Measurements from ENCODE around the gene SLC35A3. TPM values are rescaled to one million over a fixed set of nuclear protein-coding genes. Genes with fewer than 3 reads are reported as not detected.
"Not testable (repeated sequence)": the region's sequence is repeated elsewhere in the genome, so short reads cannot be mapped to it uniquely, and the experiment has no call there.

SLC35A3 gene
- total RNA-seq, 4 donors from 2014 or later: 14.3 to 23.5 (median 17.2) TPM

DNA sequence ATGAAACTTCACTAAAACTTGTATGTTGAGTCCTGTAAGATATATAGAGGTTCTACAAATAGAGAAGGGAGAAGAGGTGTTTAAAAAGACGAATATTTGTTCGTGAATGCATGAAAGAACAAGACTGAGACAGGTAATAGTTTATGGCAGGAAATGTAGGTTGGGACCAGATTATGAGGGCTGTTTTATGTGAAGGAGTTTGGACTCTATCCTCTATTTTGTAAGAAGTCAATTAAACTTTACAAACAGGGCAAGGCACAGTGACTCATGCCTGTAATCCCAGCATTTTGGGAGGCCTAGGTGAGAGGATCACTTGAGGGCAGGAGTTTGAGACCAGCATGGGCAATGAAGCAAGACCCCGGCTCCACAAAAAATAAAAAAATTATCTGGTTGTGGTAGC, 5.7 kb downstream of the SLC35A3 start:
- Histone ChIP-seq H3K4me3 (no peak overlapping the region), H3K27me3 (no peaks in the 10 kb centered on the region), H3K9me3 (no peaks in the 10 kb centered on the region), H3K36me3 (peaks cover 13% of the 10 kb centered on the region), H3K27ac (no peak overlapping the region), H3K4me1 (peaks cover 7% of the 10 kb centered on the region)
- TF ChIP-seq EP300 (IDR thresholded peaks at IDR 0.05) (no peak), POLR2A (IDR thresholded peaks at IDR 0.05) (no peak), POLR2AphosphoS5 (IDR thresholded peaks at IDR 0.05) (no peak)
- TF ChIP-seq, protein P1, sequence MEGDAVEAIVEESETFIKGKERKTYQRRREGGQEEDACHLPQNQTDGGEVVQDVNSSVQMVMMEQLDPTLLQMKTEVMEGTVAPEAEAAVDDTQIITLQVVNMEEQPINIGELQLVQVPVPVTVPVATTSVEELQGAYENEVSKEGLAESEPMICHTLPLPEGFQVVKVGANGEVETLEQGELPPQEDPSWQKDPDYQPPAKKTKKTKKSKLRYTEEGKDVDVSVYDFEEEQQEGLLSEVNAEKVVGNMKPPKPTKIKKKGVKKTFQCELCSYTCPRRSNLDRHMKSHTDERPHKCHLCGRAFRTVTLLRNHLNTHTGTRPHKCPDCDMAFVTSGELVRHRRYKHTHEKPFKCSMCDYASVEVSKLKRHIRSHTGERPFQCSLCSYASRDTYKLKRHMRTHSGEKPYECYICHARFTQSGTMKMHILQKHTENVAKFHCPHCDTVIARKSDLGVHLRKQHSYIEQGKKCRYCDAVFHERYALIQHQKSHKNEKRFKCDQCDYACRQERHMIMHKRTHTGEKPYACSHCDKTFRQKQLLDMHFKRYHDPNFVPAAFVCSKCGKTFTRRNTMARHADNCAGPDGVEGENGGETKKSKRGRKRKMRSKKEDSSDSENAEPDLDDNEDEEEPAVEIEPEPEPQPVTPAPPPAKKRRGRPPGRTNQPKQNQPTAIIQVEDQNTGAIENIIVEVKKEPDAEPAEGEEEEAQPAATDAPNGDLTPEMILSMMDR (IDR thresholded peaks at IDR 0.05): no peak
- WGBS: 95% methylated on average over 3 of the region's 3 CpGs
- DNase-seq (ENCODE audit: low spot score in 2 of 2): no peak

DNA sequence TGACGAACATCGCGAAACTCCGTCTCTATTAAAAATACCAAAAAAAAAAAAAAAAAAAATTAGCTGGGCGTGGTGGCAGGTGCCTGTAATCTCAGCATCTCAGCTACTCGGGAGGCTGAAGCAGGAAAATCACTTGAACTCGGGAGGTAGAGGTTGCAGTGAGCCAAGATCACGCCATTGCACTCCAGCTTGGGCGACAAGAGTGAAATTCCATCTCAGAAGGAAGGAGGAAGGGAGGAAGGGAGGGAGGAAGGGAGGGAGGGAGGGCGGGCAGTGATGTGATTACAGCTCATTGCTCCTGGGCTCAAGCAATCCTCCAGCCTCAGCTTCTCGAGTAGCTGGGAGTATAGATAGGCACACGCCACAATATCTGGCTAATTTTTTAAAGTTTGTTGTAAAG, 7.5 kb downstream of the SLC35A3 start:
- 79% methylated on average over 12 of the region's 12 CpGs for WGBS
- not testable (repeated sequence) for H3K4me1 ChIP-seq

DNA sequence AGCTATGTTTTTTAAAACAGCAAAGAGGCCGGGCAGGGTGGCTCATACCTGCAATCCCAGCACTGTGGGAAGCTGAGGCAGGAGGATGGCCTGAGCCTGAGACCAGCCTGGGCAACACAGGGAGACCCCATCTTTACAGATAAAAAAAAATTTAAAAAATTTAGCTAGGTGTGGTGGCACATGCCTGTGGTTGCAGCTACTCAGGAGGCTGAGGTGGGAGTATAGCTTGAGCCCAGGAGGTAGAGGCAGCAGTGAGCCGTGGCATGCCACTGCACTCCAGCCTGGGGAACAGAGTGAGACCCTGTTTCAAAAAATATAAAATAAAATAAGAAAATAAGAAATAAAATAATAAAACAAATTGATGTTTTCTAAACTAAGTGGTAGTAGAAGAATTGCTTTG, 8.4 kb downstream of the SLC35A3 start:
- no peak overlapping the region for H3K27ac ChIP-seq
- TF ChIP-seq EP300 (IDR thresholded peaks at IDR 0.05) (no peak), POLR2A (IDR thresholded peaks at IDR 0.05) (no peak), POLR2AphosphoS5 (IDR thresholded peaks at IDR 0.05) (no peak)
- TF ChIP-seq, protein P1 (IDR thresholded peaks at IDR 0.05): no peak

More for the DNA sequence above, 7.5 kb downstream of the SLC35A3 start:
- H3K36me3 ChIP-seq: peaks cover 13% of the 10 kb centered on the region
- not testable (repeated sequence) for H3K4me3 ChIP-seq; H3K27me3 ChIP-seq; H3K9me3 ChIP-seq; DNase-seq (ENCODE audit: low spot score in 2 of 2); H3K27ac ChIP-seq

DNA sequence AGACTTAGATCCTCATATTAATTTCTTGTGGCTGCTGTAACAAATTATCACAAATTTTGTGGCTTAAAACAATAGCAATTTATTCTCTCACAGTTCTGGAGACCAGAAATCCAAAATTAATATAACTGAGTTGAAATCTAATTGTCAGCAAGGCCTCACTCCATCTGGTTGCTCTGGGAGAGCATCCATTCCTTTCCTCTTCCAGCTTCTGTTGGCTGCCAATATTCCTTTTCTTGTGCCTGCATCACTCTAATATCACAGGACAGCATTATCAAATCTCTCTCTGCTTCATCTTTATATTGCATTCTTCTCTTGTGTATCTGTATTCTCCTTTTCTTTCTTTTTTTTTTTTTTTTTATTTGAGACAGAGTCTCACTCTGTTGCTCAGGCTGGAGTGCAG, 9.3 kb downstream of the SLC35A3 start:
- Histone ChIP-seq H3K9me3 (no peaks in the 10 kb centered on the region), H3K27ac (no peak overlapping the region), H3K36me3 (peaks cover 17% of the 10 kb centered on the region), H3K4me1 (no peaks in the 10 kb centered on the region), H3K4me3 (no peak overlapping the region), H3K27me3 (no peaks in the 10 kb centered on the region)
- TF ChIP-seq, protein P1 (IDR thresholded peaks at IDR 0.05): no peak
- TF ChIP-seq POLR2AphosphoS5 (IDR thresholded peaks at IDR 0.05): no peak
- TF ChIP-seq EP300 (IDR thresholded peaks at IDR 0.05): no peak
- no peak for TF ChIP-seq POLR2A (IDR thresholded peaks at IDR 0.05)
- DNase-seq (ENCODE audit: low spot score in 2 of 2): no peak

More for the DNA sequence above, 8.4 kb downstream of the SLC35A3 start:
- H3K27me3 ChIP-seq: no peaks in the 10 kb centered on the region
- H3K4me3 ChIP-seq: no peak overlapping the region
- peaks cover 16% of the 10 kb centered on the region for H3K36me3 ChIP-seq
- DNase-seq (ENCODE audit: low spot score in 2 of 2): no peak
- no peaks in the 10 kb centered on the region for H3K9me3 ChIP-seq
- H3K4me1 ChIP-seq: no peaks in the 10 kb centered on the region
- 98% methylated on average over 2 of the region's 2 CpGs for WGBS

DNA sequence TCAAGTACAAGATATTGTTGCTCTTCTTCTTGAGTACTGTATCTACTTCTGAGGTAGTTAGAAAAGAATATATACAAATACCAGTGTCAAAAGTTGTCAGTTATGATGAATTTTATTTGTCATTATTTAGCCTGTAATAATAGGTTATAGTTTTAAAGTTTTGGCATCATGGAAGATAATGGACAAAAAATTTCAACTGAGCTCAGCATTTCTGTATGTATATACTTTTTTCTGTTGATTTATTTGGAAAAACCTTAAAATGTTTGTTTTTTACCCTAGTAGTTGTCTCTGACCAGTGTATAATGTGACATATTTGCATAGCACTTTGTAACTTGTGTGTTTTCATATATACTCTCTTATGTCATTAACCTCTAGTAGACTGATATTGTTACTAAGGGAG, 11.1 kb downstream of the SLC35A3 start:
- TF ChIP-seq EP300 (IDR thresholded peaks at IDR 0.05) (no peak), POLR2A (IDR thresholded peaks at IDR 0.05) (no peak), POLR2AphosphoS5 (IDR thresholded peaks at IDR 0.05) (no peak)
- no peak overlapping the region for H3K27ac ChIP-seq

DNA sequence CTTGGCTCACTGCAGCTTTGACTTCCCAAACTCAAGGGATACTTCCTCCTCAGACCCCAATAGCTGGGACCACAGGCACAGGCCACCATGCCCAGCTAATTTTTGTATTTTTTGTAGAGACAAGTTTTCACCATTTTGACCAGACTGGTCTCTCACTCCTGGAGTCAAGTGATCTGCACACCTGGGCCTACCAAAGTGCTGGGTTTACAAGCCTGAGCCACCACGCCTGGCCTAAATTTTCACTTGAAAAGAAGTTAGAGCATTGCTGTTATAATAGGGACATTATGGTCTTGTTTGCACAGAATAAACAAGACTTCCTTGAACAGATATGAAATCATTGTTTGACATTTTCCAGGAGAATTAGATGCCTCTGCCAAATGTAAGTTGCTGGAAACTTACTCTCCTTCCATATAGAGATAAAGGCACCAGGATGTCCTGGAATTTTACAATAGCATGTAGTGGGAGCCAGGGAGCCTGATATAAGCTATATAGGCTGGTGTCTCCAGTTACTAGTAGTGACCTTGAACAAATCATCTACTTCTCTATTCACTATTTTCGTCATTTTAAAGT, 16.9 kb downstream of the SLC35A3 start:
- WGBS: 91% methylated on average over 2 of the region's 2 CpGs
- TF ChIP-seq POLR2AphosphoS5 (IDR thresholded peaks at IDR 0.05) (no peak), POLR2A (IDR thresholded peaks at IDR 0.05) (no peak), EP300 (IDR thresholded peaks at IDR 0.05) (no peak)
- TF ChIP-seq, protein P1 (IDR thresholded peaks at IDR 0.05): no peak
- H3K9me3 ChIP-seq: no peaks in the 10 kb centered on the region
- no peaks in the 10 kb centered on the region for H3K4me1 ChIP-seq
- DNase-seq (ENCODE audit: low spot score in 2 of 2): no peak
- no peak overlapping the region for H3K27ac ChIP-seq
- no peaks in the 10 kb centered on the region for H3K27me3 ChIP-seq
- no peak overlapping the region for H3K4me3 ChIP-seq
- H3K36me3 ChIP-seq: peaks cover 12% of the 10 kb centered on the region

More for the DNA sequence above, 11.1 kb downstream of the SLC35A3 start:
- Histone ChIP-seq H3K4me3 (no peak overlapping the region), H3K27me3 (no peaks in the 10 kb centered on the region), H3K36me3 (peaks cover 7% of the 10 kb centered on the region), H3K4me1 (no peaks in the 10 kb centered on the region), H3K9me3 (no peaks in the 10 kb centered on the region)
- no peak for DNase-seq (ENCODE audit: low spot score in 2 of 2)
